ENCODE results near the gene SLC26A1. TPM values are rescaled to one million over a fixed set of nuclear protein-coding genes. Genes with fewer than 3 reads are reported as not detected.

Gene SLC26A1
- polyA plus RNA-seq, 1 donor (not counting 4 experiments of a cell fraction or from before 2014, with no cell fraction given), result not detected

DNA sequence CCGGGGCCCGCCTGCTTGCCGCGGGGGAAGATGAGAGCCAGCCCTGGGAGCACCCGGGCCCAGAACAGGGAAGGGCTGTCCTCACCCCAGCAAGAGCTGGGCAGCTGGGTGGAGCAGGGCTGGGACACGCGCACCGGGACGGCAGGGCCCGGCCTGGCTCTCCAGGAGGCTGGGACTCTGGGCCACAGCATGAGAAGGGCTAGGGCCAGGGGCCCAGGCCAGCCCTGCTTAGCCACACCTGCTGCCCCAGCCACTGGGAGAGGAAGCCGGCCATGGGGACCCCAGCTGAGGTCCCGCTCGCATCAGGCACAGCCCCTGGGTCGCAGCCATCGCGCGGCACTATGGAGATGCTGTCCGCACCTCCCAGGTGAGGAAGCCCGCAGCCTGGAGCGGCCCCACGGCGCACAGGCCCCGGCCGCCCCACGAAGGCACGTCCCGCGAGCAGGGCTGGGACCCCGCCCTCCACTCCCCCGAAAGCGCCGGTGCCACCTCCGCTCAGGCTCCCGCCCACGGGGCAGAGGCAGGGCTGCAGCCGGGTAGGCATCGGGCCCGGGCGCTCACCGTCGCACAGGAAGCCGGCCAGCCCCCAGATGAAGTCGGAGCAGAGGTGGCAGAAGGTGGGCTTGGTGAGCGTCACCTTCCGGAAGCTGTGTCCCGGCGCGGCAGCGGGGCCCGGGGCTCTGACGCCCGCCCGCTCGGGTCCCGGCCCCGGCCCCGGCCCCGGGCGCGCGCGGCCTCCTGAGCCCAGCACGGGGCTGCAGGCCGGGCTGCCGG lies 20.4 kb downstream of the SLC26A1 start:
- no peaks in the 10 kb centered on the region for H3K9me3 ChIP-seq (ENCODE audit: control insufficient read depth, low read depth, low read length)
- peaks cover 19% of the 10 kb centered on the region for H3K4me1 ChIP-seq (ENCODE audit: control insufficient read depth, extremely low read depth, insufficient read depth, low read length)
- H3K36me3 ChIP-seq (ENCODE audit: control insufficient read depth in 2 of 2, extremely low read depth in 1 of 2, insufficient read depth in 2 of 2, low read length in 2 of 2), result peaks cover 0 to 2% of the 10 kb centered on the region in 2 experiments
- peak overlapping the region; percentile 63 to 74 (median 71) for H3K4me3 ChIP-seq (ENCODE audit: control insufficient read depth in 2 of 3, extremely low read depth in 1 of 3, insufficient read depth in 2 of 3, low read depth in 1 of 3, low read length in 3 of 3)
- H3K9ac ChIP-seq (ENCODE audit: control insufficient read depth, extremely low read depth, insufficient read depth, low read length), result peak overlapping the region; percentile 71
- no peak for DNase-seq (ENCODE audit: low read depth, low spot score)
- dilution Hi-C loops (cut with MboI; ENCODE audit: extremely low pct_ligation_motif_present, low sequenced_read_pairs), result no loop called here
- peaks cover 3% of the 10 kb centered on the region for H4K20me1 ChIP-seq (ENCODE audit: control insufficient read depth, extremely low read depth, insufficient read depth, low read length)
- H3K79me2 ChIP-seq (ENCODE audit: control insufficient read depth, insufficient read depth, low read length), result no peaks in the 10 kb centered on the region
- H3K27me3 ChIP-seq (ENCODE audit: control insufficient read depth, extremely low read depth, insufficient read depth, low read length), result peaks cover 5% of the 10 kb centered on the region
- no peak for TF ChIP-seq EZH2 (IDR thresholded peaks at IDR 0.05; ENCODE audit: low read length)
- TF ChIP-seq CTCF (optimal IDR thresholded peaks at IDR 0.05 in 1 of 3, IDR thresholded peaks at IDR 0.05 in 1 of 3, conservative IDR thresholded peaks at IDR 0.05 in 1 of 3; ENCODE audit: extremely low read depth in 1 of 3, insufficient read depth in 2 of 3, low read length in 3 of 3), result no peak
- H2AFZ ChIP-seq (ENCODE audit: control insufficient read depth, low read length), result peak overlapping the region; percentile 49
- H3K4me2 ChIP-seq (ENCODE audit: control insufficient read depth, extremely low read depth, insufficient read depth, low read depth, low read length), result peak overlapping the region; percentile 80
- FAIRE-seq, result no peak
- H3K27ac ChIP-seq (ENCODE audit: control insufficient read depth, insufficient read depth, low read length), result no peak overlapping the region
- H3K9me1 ChIP-seq (ENCODE audit: control insufficient read depth, extremely low read depth, insufficient read depth, low read length), result no peaks in the 10 kb centered on the region

GRCh38 chr4:971666-972500 lies 21.3 kb downstream of the SLC26A1 start:
- Histone ChIP-seq H3K4me3 (ENCODE audit: control insufficient read depth in 2 of 3, extremely low read depth in 1 of 3, insufficient read depth in 2 of 3, low read depth in 1 of 3, low read length in 3 of 3) (peak overlapping the region; percentile 63 to 74 (median 71)), H3K9ac (ENCODE audit: control insufficient read depth, extremely low read depth, insufficient read depth, low read length) (peak overlapping the region; percentile 71), H3K79me2 (ENCODE audit: control insufficient read depth, insufficient read depth, low read length) (no peaks in the 10 kb centered on the region), H3K4me1 (ENCODE audit: control insufficient read depth, extremely low read depth, insufficient read depth, low read length) (peaks cover 19% of the 10 kb centered on the region), H2AFZ (ENCODE audit: control insufficient read depth, low read length) (no peak overlapping the region), H3K9me1 (ENCODE audit: control insufficient read depth, extremely low read depth, insufficient read depth, low read length) (no peaks in the 10 kb centered on the region), H4K20me1 (ENCODE audit: control insufficient read depth, extremely low read depth, insufficient read depth, low read length) (peaks cover 3% of the 10 kb centered on the region), H3K4me2 (ENCODE audit: control insufficient read depth, extremely low read depth, insufficient read depth, low read depth, low read length) (peak overlapping the region; percentile 80), H3K27ac (ENCODE audit: control insufficient read depth, insufficient read depth, low read length) (no peak overlapping the region), H3K36me3 (ENCODE audit: control insufficient read depth in 2 of 2, extremely low read depth in 1 of 2, insufficient read depth in 2 of 2, low read length in 2 of 2) (peaks cover 0 to 2% of the 10 kb centered on the region in 2 experiments), H3K27me3 (ENCODE audit: control insufficient read depth, extremely low read depth, insufficient read depth, low read length) (peaks cover 5% of the 10 kb centered on the region), H3K9me3 (ENCODE audit: control insufficient read depth, low read depth, low read length) (no peaks in the 10 kb centered on the region)
- TF ChIP-seq CTCF (optimal IDR thresholded peaks at IDR 0.05 in 1 of 3, IDR thresholded peaks at IDR 0.05 in 1 of 3, conservative IDR thresholded peaks at IDR 0.05 in 1 of 3; ENCODE audit: extremely low read depth in 1 of 3, insufficient read depth in 2 of 3, low read length in 3 of 3) (no peak), EZH2 (IDR thresholded peaks at IDR 0.05; ENCODE audit: low read length) (no peak)
- DNase-seq (ENCODE audit: low read depth, low spot score) (no peak), FAIRE-seq (no peak)
- dilution Hi-C loops (cut with MboI; ENCODE audit: extremely low pct_ligation_motif_present, low sequenced_read_pairs), result no loop called here
